B cell (primary cell): ENCODE measurements around the gene ARL6IP4. TPM values are rescaled to one million over a fixed set of nuclear protein-coding genes. Genes with fewer than 3 reads are reported as not detected.

Experiments used
- ATAC-seq: fragments of 200-7000 bp; cut with Tn5 transposase; one replicate; pipeline ENCODE4 v1.10.0; 2021; ENCODE audit warnings: low read depth, mild to moderate bottlenecking, moderate number of reproducible peaks, moderate library complexity
- CTCF ChIA-PET: fragments of 350-600 bp; sonication (Branson Sonifier 250); formaldehyde crosslinking; loops from one replicate; lab custom pipeline; 2021; ENCODE audit warnings: antibody characterized with exemption, inconsistent platforms; lab: Charles Lee
- POLR2A ChIA-PET: fragments of 350-600 bp; sonication (Branson Sonifier 250); formaldehyde crosslinking; loops from one replicate; lab custom pipeline; 2021; ENCODE audit warnings: antibody characterized with exemption; lab: Charles Lee
- DNase-seq: peaks from one replicate; pipeline ENCODE4 v3.0.0; 2013
- H2AFZ ChIP-seq: 2 replicates; pipeline ENCODE4 v1.6.1; 2012; ENCODE audit warnings: mild to moderate bottlenecking, low read depth, low read length; ENCODE audit not compliant: insufficient read depth, poor library complexity, severe bottlenecking
- H3K27ac ChIP-seq, 2 donors: 1 replicate in 1 of 2; 2 replicates in 1 of 2; pipeline ENCODE4 v1.5.1; 2012 to 2013; ENCODE audit warnings: low read length in 2 of 2, mild to moderate bottlenecking in 2 of 2, moderate library complexity in 1 of 2
- H3K27me3 ChIP-seq, 4 experiments: fragments of 200-600 bp in 1 of 4; sonication (generic) in 1 of 4; replicated peaks in 1 of 4; 1 replicate in 2 of 4; 2 replicates in 2 of 4; pipeline versions ENCODE4 v1.6.1 to v1.7.0; 2013 to 2016; ENCODE audit warnings: low read length in 3 of 4, mild to moderate bottlenecking in 2 of 4, mixed read lengths in 1 of 4, moderate library complexity in 1 of 4; ENCODE audit not compliant: insufficient read depth in 4 of 4, control insufficient read depth in 3 of 4; ENCODE audit errors: control extremely low read depth in 1 of 4
- H3K36me3 ChIP-seq, 2 experiments: replicated peaks in 1 of 2; 1 replicate in 1 of 2; 2 replicates in 1 of 2; pipeline versions ENCODE4 v1.6.1 to v1.7.1; 2013; ENCODE audit warnings: low read length in 1 of 2; ENCODE audit not compliant: insufficient read depth in 2 of 2, control insufficient read depth in 1 of 2; ENCODE audit errors: control extremely low read depth in 1 of 2, extremely low read depth in 1 of 2
- H3K4me1 ChIP-seq, 2 donors: fragments of 200-600 bp in 1 of 2; sonication (generic) in 1 of 2; 1 replicate in 1 of 2; 2 replicates in 1 of 2; pipeline versions ENCODE4 v1.5.1 to v1.6.1; 2013 to 2017; ENCODE audit warnings: low read length in 2 of 2; ENCODE audit not compliant: control insufficient read depth in 2 of 2, insufficient read depth in 2 of 2
- H3K4me2 ChIP-seq: replicated peaks from 2 replicates; pipeline ENCODE3; 2012; ENCODE audit warnings: mild to moderate bottlenecking, low read depth, low read length; ENCODE audit not compliant: poor library complexity, severe bottlenecking
- H3K4me3 ChIP-seq, 5 experiments: fragments of 200-600 bp in 1 of 5; sonication (generic) in 1 of 5; 1 replicate in 3 of 5; 2 replicates in 2 of 5; pipeline versions ENCODE4 v1.5.1 to v1.7.0; 2011 to 2016; ENCODE audit warnings: low read length in 4 of 5, mild to moderate bottlenecking in 4 of 5, low read depth in 2 of 5, control low read depth in 1 of 5, moderate library complexity in 1 of 5; ENCODE audit not compliant: insufficient read depth in 1 of 5; ENCODE audit errors: control extremely low read depth in 1 of 5, extremely low read depth in 1 of 5
- H3K79me2 ChIP-seq: fragments of 200-600 bp; sonication (generic); one replicate; pipeline ENCODE4 v1.6.0; 2016; ENCODE audit warnings: low read length; ENCODE audit not compliant: control insufficient read depth, insufficient read depth
- H3K9ac ChIP-seq: fragments of 200-600 bp; sonication (generic); 2 replicates; pipeline ENCODE4 v1.6.1; 2017; ENCODE audit warnings: mild to moderate bottlenecking, low read length, moderate library complexity
- H3K9me3 ChIP-seq, 3 donors: one replicate each; pipeline versions ENCODE4 v1.6.1 to v1.7.1; 2013; ENCODE audit warnings: low read length in 2 of 3; ENCODE audit not compliant: control insufficient read depth in 2 of 3, insufficient read depth in 1 of 3; ENCODE audit errors: control extremely low read depth in 1 of 3
- H4K20me1 ChIP-seq: 2 replicates; pipeline ENCODE4 v1.6.0; 2012; ENCODE audit warnings: mild to moderate bottlenecking, low read length; ENCODE audit not compliant: insufficient read depth, control insufficient read depth, poor library complexity, severe bottlenecking
- H3K27ac Mint-ChIP-seq: one replicate; pipeline ENCODE4 v1.8.0; 2021; ENCODE audit warnings: mixed read lengths
- H3K27me3 Mint-ChIP-seq: one replicate; pipeline ENCODE4 v1.8.0; 2021; ENCODE audit warnings: mixed read lengths
- H3K4me1 Mint-ChIP-seq: one replicate; pipeline ENCODE4 v1.8.0; 2021; ENCODE audit warnings: mixed read lengths
- H3K4me3 Mint-ChIP-seq: one replicate; pipeline ENCODE4 v1.8.0; 2021; ENCODE audit warnings: mixed read lengths
- H3K9me3 Mint-ChIP-seq: one replicate; pipeline ENCODE4 v1.8.0; 2022; ENCODE audit warnings: mixed read lengths; ENCODE audit not compliant: insufficient read depth
- CTCF ChIP-seq: fragments of 200-600 bp; IDR thresholded peaks from one replicate; pipeline ENCODE4 v1.8.0; 2022; ENCODE audit warnings: antibody characterized with exemption, mild to moderate bottlenecking
- EZH2 ChIP-seq: IDR thresholded peaks from 2 replicates; pipeline ENCODE4 v1.6.1; 2012; ENCODE audit warnings: borderline replicate concordance, low read depth, mild to moderate bottlenecking, moderate library complexity, low read length; ENCODE audit not compliant: insufficient read depth, poor library complexity, severe bottlenecking
- WGBS: methylation state at CpG from one replicate; pipeline ENCODE4 v1.1.5; 2013; ENCODE audit warnings: missing lambda C conversion rate; ENCODE audit not compliant: insufficient coverage; 5-methylcytosine and 5-hydroxymethylcytosine counted together
- intact Hi-C: fragments of 100-400 bp; cut with micrococcal nuclease; formaldehyde crosslinking; loops from one replicate; pipeline ENCODE4 v1.10.0; 2022
- polyA plus RNA-seq: library from polyadenylated mRNA; depleted of rRNA; stranded (reverse); fragments of >200 nt; gene quantifications from 2 replicates; pipeline ENCODE4 v1.2.3, GENCODE V29; 2012
- total RNA-seq, 2 donors: library from RNA; stranded (reverse); fragments of 120-200 nt in 1 of 2; gene quantifications; 1 replicate in 1 of 2; 2 replicates in 1 of 2; pipeline versions ENCODE4 v1.2.3 to v1.2.4, GENCODE V29; 2013 to 2022

Gene ARL6IP4
- total and polyA plus RNA-seq, 2 donors (not counting 1 experiment from before 2014, with no cell fraction given) = 165 to 274 TPM

GRCh38 chr12:123017753-123018152 lies 37.3 kb downstream of the ARL6IP4 start:
- TF ChIP-seq EZH2 = no peak
- no peak for TF ChIP-seq CTCF
- Histone ChIP-seq H3K27me3 (no peaks in the 10 kb centered on the region), H3K9me3 (no peaks in the 10 kb centered on the region), H3K4me3 (no peak overlapping the region), H3K4me1 (no peaks in the 10 kb centered on the region), H3K9ac (no peak overlapping the region), H4K20me1 (no peaks in the 10 kb centered on the region), H2AFZ (no peak overlapping the region), H3K4me2 (no peak overlapping the region), H3K36me3 (peaks cover 0 to 3% of the 10 kb centered on the region in 2 experiments), H3K79me2 (peaks cover 11% of the 10 kb centered on the region), H3K27ac (no peak overlapping the region)
- DNase-seq (no peak), ATAC-seq (no peak)
- H3K4me3 Mint-ChIP-seq = no peak overlapping the region
- intact Hi-C loops = no loop called here
- no peaks in the 10 kb centered on the region for H3K9me3 Mint-ChIP-seq
- ChIA-PET CTCF (no interaction called here), POLR2A (interaction anchor here (0.6 to 0.7 kb wide), 2 partner anchors 440 to 697 kb away, joined by 3 to 12 read pairs; partner anchors contain the start of gene SNRNP35)
- no peaks in the 10 kb centered on the region for H3K27me3 Mint-ChIP-seq
- WGBS = no CpG with 5 or more reads among the region's 1 CpG
- no peaks in the 10 kb centered on the region for H3K4me1 Mint-ChIP-seq
- no peak overlapping the region for H3K27ac Mint-ChIP-seq

- no peaks in the 10 kb centered on the region for H3K9me3 ChIP-seq
- no peak overlapping the region for H3K4me3 ChIP-seq
- ATAC-seq (no peak), DNase-seq (no peak)
- H3K27me3 ChIP-seq = no peaks in the 10 kb centered on the region
- peaks cover 12% of the 10 kb centered on the region for H3K79me2 ChIP-seq
- no peak overlapping the region for H3K9ac ChIP-seq
- intact Hi-C loops = no loop called here
- H4K20me1 ChIP-seq = no peaks in the 10 kb centered on the region
- 100% methylated on average over 2 of the region's 2 CpGs for WGBS
- TF ChIP-seq CTCF (no peak), EZH2 (no peak)
- Mint-ChIP-seq H3K27ac (no peak overlapping the region), H3K9me3 (no peaks in the 10 kb centered on the region), H3K27me3 (no peaks in the 10 kb centered on the region), H3K4me3 (no peak overlapping the region), H3K4me1 (no peaks in the 10 kb centered on the region)
- ChIA-PET POLR2A (no interaction called here), CTCF (no interaction called here)
- no peak overlapping the region for H3K27ac ChIP-seq
- no peaks in the 10 kb centered on the region for H3K4me1 ChIP-seq
- H2AFZ ChIP-seq = no peak overlapping the region
- no peak overlapping the region for H3K4me2 ChIP-seq
- peaks cover 0 to 3% of the 10 kb centered on the region in 2 experiments for H3K36me3 ChIP-seq
These were observed 39.3 kb downstream of the ARL6IP4 start for GRCh38 chr12:123019841-123020138.
